HG02852 (cell line): Measurements from ENCODE around the gene NEUROD2.

Source experiments
- ATAC-seq: cut with Tn5 transposase; IDR thresholded peaks from one replicate; pipeline ENCODE4 v1.9.1; 2021; ENCODE audit warnings: mild to moderate bottlenecking, moderate library complexity; ENCODE audit not compliant: unreplicated experiment

Gene NEUROD2

GRCh38 chr17:39607851-39608130, at the start of gene NEUROD2:
TSS of gene NEUROD2 (minus strand) at chr17:39607920. CDS start at chr17:39606599, 1,321 bp downstream.
- no peak for ATAC-seq

GRCh38 chr17:39655105-39655504, 47.4 kb upstream of the NEUROD2 start:
- ATAC-seq: no peak

DNA sequence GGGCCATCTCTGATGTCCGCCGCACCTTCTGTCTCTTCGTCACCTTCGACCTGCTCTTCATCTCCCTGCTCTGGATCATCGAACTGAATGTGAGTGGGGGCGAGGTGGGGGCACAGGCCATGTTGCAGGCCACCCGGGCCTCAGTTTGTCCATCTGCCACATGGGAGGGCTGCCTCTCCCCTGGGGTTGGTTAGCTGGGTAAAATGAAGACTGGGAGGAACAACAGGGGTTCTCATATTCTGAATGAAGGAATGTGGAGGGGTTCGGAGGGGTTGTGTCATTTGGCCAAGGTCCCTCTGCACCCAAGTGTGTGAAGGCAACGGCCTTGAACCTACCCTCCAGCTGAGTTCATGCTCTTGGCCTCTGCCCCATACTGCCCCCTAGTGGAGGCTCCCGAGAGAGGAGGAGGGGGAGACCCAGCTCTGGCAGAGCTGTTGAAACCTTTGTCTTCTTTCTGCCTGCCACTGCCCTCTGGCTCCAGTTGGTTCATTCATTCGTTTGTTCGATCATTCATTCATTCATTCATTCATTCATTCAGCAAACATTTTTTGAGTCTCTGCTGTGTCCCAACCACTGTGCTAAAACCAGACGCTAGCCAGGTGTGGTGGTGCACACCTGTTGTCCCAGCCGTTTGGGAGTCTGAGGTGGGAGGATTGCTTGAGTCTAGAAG, 46.1 kb upstream of the NEUROD2 start:
- no peak for ATAC-seq

- ATAC-seq: no peak
These were observed 45.6 kb upstream of the NEUROD2 start for GRCh38 chr17:39653316-39653661.

DNA sequence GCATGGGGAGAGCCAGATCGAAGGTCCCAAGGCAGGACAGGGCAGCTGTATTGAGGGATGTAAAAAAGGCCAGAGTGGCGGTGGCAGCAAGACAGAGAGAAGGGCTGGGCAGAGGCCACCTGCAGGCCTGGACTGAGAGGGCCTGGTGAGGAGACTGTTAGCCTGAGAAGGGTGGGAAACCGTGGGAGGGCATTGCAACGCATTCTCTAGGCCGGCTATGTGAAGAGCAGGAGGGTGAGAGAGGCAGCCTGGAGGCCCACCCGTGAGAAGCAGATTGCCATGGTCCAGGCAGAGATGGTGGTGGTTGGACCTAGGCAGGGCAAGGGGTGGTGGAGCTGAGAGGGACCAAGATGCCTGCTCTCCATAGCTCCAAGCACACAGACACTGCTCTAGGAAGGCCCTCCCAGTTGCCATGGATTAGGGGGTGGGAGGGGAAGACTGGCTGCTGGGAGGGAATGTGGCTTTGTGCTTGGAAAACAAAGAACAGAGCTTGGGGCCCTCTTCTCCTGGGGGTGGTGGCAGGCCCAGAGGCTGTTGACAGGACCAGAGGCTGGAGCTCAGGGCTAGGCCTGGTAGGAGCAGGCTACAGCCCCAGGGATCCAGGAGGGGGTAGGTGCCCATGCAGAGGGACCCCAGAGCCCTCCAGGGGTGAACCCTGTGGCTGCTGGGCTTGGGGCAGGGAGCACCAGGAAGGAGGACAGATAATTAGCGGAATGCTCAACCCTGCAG, 45.0 kb upstream of the NEUROD2 start:
- ATAC-seq: no peak

DNA sequence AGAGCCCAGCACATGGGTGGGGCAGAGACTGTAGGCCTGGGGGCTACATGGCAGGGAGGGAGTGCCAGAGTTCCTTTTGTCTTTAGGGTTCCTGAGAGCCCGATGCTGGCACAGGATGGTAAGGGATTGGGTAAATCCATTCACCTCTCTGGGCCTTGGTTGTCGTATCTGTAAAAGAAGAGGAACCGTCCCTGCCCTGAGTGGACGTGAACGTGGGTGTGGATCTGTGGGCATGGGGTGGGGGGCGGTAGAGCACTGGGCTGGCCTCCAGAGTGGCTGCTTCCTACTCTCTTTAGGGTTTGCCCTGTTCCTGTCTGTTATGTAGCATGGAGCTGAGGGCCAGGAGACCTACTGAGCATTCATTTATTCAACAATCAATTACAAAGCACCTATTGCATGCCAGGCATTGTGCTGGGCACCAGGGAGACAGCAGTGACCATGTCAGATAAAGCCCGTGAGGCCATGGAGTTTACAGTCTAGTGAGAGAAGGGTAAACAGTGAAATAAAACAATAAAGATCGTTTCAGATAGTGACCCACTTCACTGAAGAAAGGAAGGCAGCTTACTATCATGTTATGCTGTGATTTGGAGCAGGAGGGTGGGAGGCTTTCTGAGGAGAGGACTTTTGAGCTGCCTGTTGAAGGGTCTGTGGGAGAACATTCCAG, 44.3 kb upstream of the NEUROD2 start:
- no peak for ATAC-seq

DNA sequence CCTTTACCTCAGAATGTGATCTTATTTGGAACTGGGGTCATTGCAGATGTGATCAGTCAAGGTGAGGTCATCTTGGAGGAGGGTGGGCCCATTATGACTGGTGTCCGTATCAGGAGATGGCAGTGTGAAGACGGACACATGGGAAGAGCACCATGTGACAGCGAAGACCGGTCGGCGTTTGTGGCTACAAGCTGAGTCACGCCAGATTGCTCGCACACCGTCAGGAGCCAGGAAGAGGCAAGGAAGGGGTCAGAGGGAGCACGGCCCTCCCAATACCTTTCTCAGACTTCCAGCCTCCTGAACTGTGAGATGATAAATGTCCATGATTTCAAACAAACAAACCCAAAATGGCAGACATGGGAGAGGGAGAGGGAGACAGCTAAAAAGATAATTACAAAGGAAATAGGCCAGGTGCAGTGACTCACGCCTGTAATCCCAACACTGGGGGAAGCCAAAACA, 42.4 kb upstream of the NEUROD2 start:
- no peak for ATAC-seq

DNA sequence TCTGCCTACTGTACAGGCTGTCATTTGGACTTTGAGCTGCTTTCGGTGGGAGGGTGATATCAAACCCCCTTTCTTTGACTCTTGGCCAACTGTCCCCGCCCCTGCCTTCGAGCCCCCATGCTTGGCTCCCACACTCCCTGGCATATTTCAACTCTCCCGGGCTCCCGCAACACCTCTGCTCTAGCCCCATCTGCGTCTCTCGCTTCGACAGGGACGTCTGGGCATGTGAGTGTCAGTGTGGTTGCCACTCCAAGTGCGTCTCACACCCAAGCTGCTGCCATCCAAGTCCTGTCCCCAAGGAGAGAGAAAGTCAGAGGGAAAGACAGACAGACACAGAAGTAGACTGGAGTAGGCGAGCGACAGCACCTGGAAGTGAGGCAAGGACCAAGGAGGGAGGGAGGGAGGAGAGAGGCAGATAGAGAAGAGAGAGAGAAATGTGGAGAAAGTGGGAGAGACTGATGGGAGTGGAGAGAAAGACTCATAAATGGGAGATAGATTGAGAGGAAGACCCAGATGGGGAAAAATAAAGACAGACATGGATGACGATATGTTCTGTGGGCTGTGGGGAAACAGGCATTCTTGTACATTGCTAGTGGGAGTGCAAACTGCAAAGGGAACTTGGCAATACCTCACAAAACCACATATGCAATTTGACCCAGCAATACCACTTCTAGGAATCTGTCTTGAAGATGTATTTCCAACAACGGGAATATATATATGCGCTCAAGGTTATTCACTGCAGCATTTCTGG, 41.1 kb upstream of the NEUROD2 start:
- ATAC-seq: no peak

DNA sequence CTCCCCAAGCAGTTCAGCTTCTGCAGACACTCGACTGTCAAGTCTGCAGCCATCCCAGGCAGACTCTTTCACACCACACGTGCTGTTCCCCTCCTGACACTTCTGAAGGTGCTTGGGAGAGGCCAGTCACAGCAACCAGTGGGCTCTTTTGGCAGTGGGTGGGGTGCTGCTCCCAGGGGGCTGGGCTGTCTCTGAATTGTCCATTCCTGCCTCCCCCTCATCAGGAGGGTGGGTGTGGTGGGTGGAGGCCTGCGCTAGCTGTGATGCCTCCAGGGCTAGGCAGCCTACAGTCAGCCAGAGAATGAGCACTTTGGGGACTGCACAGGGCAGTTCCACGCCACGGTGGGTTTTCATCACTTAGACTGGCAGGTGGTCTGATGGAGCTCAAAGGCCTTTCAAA, 39.5 kb upstream of the NEUROD2 start:
- ATAC-seq: no peak

- ATAC-seq: no peak
These were observed 35.6 kb upstream of the NEUROD2 start for GRCh38 chr17:39643271-39643670.

GRCh38 chr17:39642291-39643074, 34.8 kb upstream of the NEUROD2 start:
- ATAC-seq: no peak

GRCh38 chr17:39641883-39642282, 34.2 kb upstream of the NEUROD2 start:
- ATAC-seq: no peak

- ATAC-seq: no peak
These were observed 33.4 kb upstream of the NEUROD2 start for GRCh38 chr17:39641097-39641496.

DNA sequence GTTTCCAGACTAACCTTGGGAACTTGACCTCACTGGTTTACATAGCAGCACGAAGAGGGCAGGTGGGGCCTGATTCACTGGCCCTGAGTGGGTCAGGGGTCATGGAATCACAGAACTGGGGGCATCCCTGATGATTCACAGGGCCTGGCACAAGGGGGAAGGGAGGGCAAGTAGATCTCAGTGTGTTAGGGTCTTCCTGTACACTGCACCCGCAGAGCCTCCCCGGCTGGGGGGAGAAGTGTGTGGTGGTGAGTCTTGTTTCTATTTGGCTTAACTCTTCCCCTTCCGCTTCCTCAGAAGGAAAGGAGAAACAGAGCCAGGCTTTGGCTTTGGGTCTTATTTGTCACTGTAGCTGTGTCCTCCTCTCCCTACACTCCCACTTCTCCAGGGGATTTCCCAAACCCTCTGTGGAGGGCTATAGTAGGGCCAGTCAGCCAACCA, 32.9 kb upstream of the NEUROD2 start:
- no peak for ATAC-seq

DNA sequence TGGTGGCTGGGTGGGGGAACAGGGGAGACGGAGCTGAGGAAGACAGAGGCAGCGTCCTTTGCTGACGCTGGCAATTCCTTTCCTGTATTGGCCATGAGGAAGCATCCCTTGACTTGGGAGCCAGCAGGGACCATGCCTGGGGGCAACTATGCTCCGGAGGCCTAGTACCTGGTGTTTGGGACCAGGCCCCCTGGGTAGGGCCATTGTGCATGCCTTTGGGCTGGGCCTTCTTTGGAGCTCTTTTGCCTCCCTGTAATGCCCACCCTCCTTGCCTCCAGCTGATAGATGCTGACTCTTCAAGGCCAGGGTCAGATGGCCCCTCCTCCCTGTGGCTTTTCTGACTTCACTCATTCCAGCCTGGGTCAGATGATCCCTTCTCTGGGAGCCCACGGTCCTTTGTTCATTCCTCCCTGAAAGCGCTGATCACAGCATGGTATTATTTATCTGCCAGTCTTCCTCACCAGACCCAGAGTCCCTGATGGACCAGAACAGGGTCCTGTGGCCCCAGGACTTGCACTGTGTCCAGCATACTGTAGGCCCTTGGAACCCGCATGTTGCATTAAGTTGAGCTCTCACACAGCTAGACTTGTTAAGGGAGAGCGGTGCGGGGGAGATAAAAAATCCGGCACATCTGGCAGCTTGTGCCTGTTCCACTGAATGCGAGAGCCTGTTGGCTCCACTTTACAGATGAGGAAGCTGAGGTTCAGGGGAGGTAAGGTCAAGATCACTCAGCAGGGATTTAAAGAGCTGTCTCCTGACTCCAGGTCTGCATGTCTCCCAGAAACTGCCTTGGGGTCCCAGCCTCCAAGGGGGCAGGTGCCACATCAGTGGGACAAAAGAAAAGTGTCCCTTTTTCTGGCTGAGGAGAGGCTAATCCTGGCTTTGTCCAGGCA, 32.1 kb upstream of the NEUROD2 start:
- ATAC-seq: no peak

- ATAC-seq: no peak
These were observed 31.3 kb upstream of the NEUROD2 start for GRCh38 chr17:39639043-39639442.

DNA sequence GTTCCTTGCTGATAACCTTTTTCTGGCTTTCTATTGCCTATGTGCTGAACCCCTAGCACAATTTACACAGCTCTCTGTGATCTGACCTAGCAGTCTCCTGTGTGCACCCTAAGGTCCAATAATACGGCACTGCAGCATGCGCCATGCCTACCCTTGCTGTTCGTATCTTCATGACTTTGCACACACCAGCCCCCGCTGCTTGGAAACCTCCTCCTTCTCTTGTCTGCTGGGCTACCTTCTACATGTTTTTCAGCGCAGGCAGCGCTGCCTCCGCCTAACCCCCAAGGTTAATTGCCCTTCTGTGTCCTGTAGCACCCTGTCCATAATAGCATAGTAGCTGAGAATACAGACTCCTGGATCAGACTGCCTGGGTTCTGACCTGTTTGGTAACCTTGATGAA, 30.6 kb upstream of the NEUROD2 start:
- ATAC-seq: no peak

DNA sequence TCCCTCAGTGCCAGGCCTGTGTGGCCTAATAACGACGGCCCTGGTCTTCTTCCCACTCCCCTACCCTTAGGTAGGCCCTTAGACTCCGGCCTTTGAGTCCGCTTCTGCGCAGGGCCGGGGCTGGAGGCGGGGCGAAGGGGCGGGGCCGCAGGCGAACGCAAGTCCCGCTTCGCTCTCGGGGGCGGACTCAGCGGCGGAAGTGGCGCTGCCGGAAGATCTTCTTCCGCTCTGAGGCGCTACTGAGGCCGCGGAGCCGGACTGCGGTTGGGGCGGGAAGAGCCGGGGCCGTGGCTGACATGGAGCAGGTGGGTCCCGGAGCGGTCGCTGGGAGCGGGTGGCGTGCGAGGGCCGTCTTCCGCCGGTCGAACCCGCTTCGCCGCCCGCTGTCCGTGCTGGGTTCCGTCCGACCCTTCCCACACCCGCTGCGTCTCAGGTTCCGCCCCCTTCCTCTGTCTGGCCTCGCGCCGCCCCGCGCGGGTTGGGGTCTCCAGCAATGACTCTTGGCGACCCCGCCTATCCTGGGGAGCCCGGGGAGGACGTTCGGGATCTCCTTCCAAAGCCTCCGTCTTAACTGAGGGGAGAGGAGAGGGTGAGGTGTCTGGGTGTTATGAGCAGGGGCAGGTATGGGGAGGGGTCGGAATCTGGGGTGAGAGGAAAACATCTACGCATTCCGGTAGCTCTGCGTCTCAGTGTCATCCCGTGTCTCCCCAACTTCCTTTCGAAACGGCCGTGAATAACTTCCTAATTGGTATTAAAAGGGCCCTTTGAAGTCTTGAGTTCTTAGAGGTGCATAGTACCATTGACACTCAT, 29.4 kb upstream of the NEUROD2 start, which contains the start of gene STARD3:
Gene STARD3 (plus strand): TSS at position 218 of the 810 bp plus-strand sequence. CDS start 16,388 bp downstream, outside the sequence.
- ATAC-seq: peak; percentile 81

DNA sequence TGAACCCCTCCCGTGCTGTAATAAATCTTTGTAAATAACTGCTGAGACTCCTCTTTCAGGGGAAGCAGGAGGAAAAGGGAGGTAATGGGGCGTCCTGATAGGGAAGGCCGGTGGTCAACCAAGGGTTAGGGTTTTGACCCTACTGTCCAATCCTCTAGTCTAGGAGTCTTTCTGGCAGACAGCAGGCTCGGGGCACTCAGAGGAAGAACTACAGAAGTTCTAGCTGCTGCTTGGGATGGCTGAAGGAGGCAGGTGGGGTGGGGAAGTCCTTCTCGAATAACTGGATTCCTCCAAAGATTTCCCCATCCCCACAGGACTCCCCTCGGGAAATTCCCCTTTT, 28.8 kb upstream of the NEUROD2 start:
- ATAC-seq: peak; percentile 10
